ENCODE data around the gene METTL15. TPM values are rescaled to one million over a fixed set of nuclear protein-coding genes. Genes with fewer than 3 reads are reported as not detected.

The METTL15 gene
- total and polyA plus RNA-seq, 2 experiments from 2014 or later: 9.0 to 19.8 TPM

DNA sequence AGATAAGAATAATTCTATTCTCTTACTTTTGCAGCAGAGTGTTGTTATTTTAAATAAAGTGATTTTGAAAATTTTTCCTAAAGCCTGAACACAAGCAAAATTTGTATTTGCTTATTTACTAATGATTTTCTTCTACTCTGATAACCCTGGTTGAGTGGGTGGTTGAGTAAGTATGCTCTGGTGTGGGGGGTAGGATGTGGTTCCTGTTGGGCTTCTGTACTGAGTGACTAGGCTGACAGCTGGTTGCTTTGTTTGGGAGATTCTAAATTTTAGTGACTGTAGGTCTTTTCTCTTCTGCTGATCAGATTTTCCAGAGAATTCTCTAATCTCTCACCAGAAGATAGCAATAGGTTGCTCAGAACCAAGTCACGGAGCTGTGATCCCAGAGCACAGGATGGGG, 61.6 kb downstream of the METTL15 start:
- Mint-ChIP-seq H3K27me3 (ENCODE audit: insufficient read depth, low read depth, poor library complexity) (peaks cover 2% of the 10 kb centered on the region), H3K9me3 (peaks cover 7% of the 10 kb centered on the region; the same call in 1 of the 3 replicates), H3K27ac (no peak overlapping the region; the same call in 1 of the 2 replicates), H3K4me1 (peaks cover 9% of the 10 kb centered on the region; the same call in 2 of the 3 replicates), H3K36me3 (ENCODE audit: low read depth) (peaks cover 13% of the 10 kb centered on the region; the same call in 2 of the 3 replicates), H3K4me3 (no peak overlapping the region)
- ATAC-seq (no peak; the same call in 2 of the 3 replicates), DNase-seq (ENCODE audit: low spot score) (no peak)
- Histone ChIP-seq H3K4me1 (ENCODE audit: insufficient read depth) (no peaks in the 10 kb centered on the region), H3K79me2 (replicated peaks; ENCODE audit: insufficient read depth) (no peaks in the 10 kb centered on the region), H3K27me3 (ENCODE audit: insufficient read depth) (no peaks in the 10 kb centered on the region), H3K9me2 (ENCODE audit: insufficient read depth) (no peaks in the 10 kb centered on the region), H3K4me2 (no peak overlapping the region), H3K4me3 (no peak overlapping the region), H4K20me1 (replicated peaks; ENCODE audit: insufficient read depth) (no peaks in the 10 kb centered on the region), H3K36me3 (ENCODE audit: insufficient read depth) (0 out of 2 replicates have a peak, but pooled peaks cover 5% of the 10 kb centered on the region), H2AFZ (no peak overlapping the region), H3F3A (replicated peaks; ENCODE audit: low read depth) (no peaks in the 10 kb centered on the region), H3K27ac (ENCODE audit: low read depth) (no peak overlapping the region)
- TF ChIP-seq REST (IDR thresholded peaks at IDR 0.05; ENCODE audit: unreplicated experiment) (no peak), EZH2 (IDR thresholded peaks at IDR 0.05; ENCODE audit: low read depth, unreplicated experiment) (no peak), ZNF331 (CRISPR knock-in tag; IDR thresholded peaks at IDR 0.05; ENCODE audit: low read depth) (no peak), NANOG (IDR thresholded peaks at IDR 0.05; ENCODE audit: borderline replicate concordance) (no peak), POLR2AphosphoS5 (IDR thresholded peaks at IDR 0.05; ENCODE audit: low read depth) (no peak), CREB1 (CRISPR knock-in tag; IDR thresholded peaks at IDR 0.05; ENCODE audit: low read depth) (no peak), ZNF114 (CRISPR knock-in tag; IDR thresholded peaks at IDR 0.05) (no peak), ZNF462 (CRISPR knock-in tag; IDR thresholded peaks at IDR 0.05) (no peak), JUNB (IDR thresholded peaks at IDR 0.05; ENCODE audit: unreplicated experiment) (no peak), EZH2phosphoT487 (IDR thresholded peaks at IDR 0.05; ENCODE audit: unreplicated experiment) (no peak), STAT1 (IDR thresholded peaks at IDR 0.05; ENCODE audit: unreplicated experiment) (no peak)
- TF ChIP-seq, protein P1, sequence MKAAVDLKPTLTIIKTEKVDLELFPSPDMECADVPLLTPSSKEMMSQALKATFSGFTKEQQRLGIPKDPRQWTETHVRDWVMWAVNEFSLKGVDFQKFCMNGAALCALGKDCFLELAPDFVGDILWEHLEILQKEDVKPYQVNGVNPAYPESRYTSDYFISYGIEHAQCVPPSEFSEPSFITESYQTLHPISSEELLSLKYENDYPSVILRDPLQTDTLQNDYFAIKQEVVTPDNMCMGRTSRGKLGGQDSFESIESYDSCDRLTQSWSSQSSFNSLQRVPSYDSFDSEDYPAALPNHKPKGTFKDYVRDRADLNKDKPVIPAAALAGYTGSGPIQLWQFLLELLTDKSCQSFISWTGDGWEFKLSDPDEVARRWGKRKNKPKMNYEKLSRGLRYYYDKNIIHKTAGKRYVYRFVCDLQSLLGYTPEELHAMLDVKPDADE (IDR thresholded peaks at IDR 0.05): no peak
- TF ChIP-seq, protein P2, sequence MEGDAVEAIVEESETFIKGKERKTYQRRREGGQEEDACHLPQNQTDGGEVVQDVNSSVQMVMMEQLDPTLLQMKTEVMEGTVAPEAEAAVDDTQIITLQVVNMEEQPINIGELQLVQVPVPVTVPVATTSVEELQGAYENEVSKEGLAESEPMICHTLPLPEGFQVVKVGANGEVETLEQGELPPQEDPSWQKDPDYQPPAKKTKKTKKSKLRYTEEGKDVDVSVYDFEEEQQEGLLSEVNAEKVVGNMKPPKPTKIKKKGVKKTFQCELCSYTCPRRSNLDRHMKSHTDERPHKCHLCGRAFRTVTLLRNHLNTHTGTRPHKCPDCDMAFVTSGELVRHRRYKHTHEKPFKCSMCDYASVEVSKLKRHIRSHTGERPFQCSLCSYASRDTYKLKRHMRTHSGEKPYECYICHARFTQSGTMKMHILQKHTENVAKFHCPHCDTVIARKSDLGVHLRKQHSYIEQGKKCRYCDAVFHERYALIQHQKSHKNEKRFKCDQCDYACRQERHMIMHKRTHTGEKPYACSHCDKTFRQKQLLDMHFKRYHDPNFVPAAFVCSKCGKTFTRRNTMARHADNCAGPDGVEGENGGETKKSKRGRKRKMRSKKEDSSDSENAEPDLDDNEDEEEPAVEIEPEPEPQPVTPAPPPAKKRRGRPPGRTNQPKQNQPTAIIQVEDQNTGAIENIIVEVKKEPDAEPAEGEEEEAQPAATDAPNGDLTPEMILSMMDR (conservative IDR thresholded peaks at IDR 0.05; ENCODE audit: low read depth in 2 of 2): no peak

Data from GM23338 (cell line).